ENCODE measurements around the gene STX11.
"Not testable (repeated sequence)": the region's sequence is repeated elsewhere in the genome, so short reads cannot be mapped to it uniquely, and the experiment has no call there.

Gene STX11

GRCh38 chr6:144149894-144150709 lies at the start of gene STX11:
TSS of gene STX11 (plus strand) at chr6:144150517. CDS start at chr6:144186628, 36,111 bp downstream.
- no peak for DNase-seq (ENCODE audit: low read depth, low spot score)

- DNase-seq (ENCODE audit: low read depth, low spot score): no peak
Observed at GRCh38 chr6:144103026-144103563, 47.2 kb upstream of the STX11 start.

- no peak for DNase-seq (ENCODE audit: low read depth, low spot score)
Observed at GRCh38 chr6:144104488-144104887, 45.8 kb upstream of the STX11 start.

GRCh38 chr6:144104898-144105487 lies 45.3 kb upstream of the STX11 start:
- no peak for DNase-seq (ENCODE audit: low read depth, low spot score)

GRCh38 chr6:144106206-144106605 lies 44.1 kb upstream of the STX11 start:
- no peak for DNase-seq (ENCODE audit: low read depth, low spot score)

GRCh38 chr6:144110210-144110609 lies 40.1 kb upstream of the STX11 start:
- no peak for DNase-seq (ENCODE audit: low read depth, low spot score)

- DNase-seq (ENCODE audit: low read depth, low spot score): no peak
Observed at GRCh38 chr6:144113366-144113765, 37.0 kb upstream of the STX11 start.

- DNase-seq (ENCODE audit: low read depth, low spot score): no peak
Observed at GRCh38 chr6:144115219-144115618, 35.1 kb upstream of the STX11 start.

GRCh38 chr6:144119376-144119775 lies 30.9 kb upstream of the STX11 start:
- DNase-seq (ENCODE audit: low read depth, low spot score): no peak

- no peak for DNase-seq (ENCODE audit: low read depth, low spot score)
Observed at GRCh38 chr6:144122861-144123260, 27.5 kb upstream of the STX11 start.

- no peak for DNase-seq (ENCODE audit: low read depth, low spot score)
Observed at GRCh38 chr6:144123421-144123820, 26.9 kb upstream of the STX11 start.

- DNase-seq (ENCODE audit: low read depth, low spot score): no peak
Observed at GRCh38 chr6:144123836-144124235, 26.5 kb upstream of the STX11 start.

- no peak for DNase-seq (ENCODE audit: low read depth, low spot score)
Observed at GRCh38 chr6:144127097-144127496, 23.2 kb upstream of the STX11 start.

GRCh38 chr6:144129469-144129868 lies 20.8 kb upstream of the STX11 start:
- DNase-seq (ENCODE audit: low read depth, low spot score): no peak

GRCh38 chr6:144131248-144131709 lies 19.0 kb upstream of the STX11 start:
- no peak for DNase-seq (ENCODE audit: low read depth, low spot score)

- not testable (repeated sequence) for DNase-seq (ENCODE audit: low read depth, low spot score)
Observed at GRCh38 chr6:144132167-144132690, 18.1 kb upstream of the STX11 start.

- no peak for DNase-seq (ENCODE audit: low read depth, low spot score)
Observed at GRCh38 chr6:144133225-144133821, 17.0 kb upstream of the STX11 start.

- DNase-seq (ENCODE audit: low read depth, low spot score): no peak
Observed at GRCh38 chr6:144134176-144134575, 16.1 kb upstream of the STX11 start.

GRCh38 chr6:144134737-144135136 lies 15.6 kb upstream of the STX11 start:
- DNase-seq (ENCODE audit: low read depth, low spot score): no peak

- DNase-seq (ENCODE audit: low read depth, low spot score): no peak
Observed at GRCh38 chr6:144138542-144138941, 11.8 kb upstream of the STX11 start.

- DNase-seq (ENCODE audit: low read depth, low spot score): no peak
Observed at GRCh38 chr6:144139817-144140216, 10.5 kb upstream of the STX11 start.

- DNase-seq (ENCODE audit: low read depth, low spot score): no peak
Observed at GRCh38 chr6:144140867-144141266, 9.4 kb upstream of the STX11 start.

Measured in iPS DF 19.7 (cell line).